Thoracic aorta endothelial cell (primary cell): ENCODE data around the gene MRPS9. TPM values are rescaled to one million over a fixed set of nuclear protein-coding genes. Genes with fewer than 3 reads are reported as not detected.

Source experiments
- total RNA-seq: library from RNA; depleted of rRNA; stranded (reverse); fragments of >200 nt; gene quantifications from 2 replicates; pipeline ENCODE4 v1.2.3, GENCODE V29; 2012

The MRPS9 gene
- total RNA-seq = 27.9 and 30.2 TPM in 2 replicates

DNA sequence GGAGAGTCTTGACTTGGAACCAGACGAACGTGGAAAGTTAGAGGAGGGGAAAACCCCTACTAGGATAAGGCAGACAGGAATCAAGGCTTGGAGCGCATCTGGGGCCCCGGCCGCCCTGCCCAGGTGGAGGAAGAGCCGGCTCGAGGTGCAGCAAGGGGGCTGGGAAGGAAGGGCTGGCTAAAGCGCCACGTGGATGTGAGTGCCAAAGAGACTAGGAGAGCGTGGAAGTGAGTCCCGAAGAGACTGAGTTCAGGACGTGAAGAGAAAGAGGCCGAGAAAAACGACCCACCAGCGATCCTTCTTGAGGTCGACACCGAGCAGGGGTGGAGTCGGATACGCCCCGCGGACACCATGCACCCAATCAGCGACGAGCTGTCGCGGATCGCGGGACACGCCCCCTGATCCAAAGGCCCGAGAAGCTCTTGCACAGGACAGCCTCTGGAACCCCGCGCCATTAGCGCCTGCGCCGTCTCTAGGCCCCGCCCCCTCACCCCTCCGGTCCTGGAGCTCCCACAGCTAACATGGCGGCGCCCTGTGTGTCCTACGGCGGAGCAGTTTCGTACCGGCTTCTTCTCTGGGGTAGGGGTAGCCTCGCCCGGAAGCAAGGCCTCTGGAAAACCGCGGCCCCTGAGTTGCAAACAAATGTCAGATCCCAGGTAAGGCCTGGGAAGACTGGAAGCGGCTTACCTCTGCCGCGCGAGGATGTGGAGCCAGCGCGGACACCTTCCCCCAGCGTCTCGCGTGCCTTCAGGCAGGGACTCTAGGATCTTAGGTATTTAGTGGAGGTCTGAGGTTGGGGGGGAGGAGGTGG is at the start of gene MRPS9:
Gene MRPS9, plus strand, starts transcription at position 498 of the 811 bp plus-strand sequence. Its CDS starts 24 bp downstream, at position 522.

Other genes with a start within 250 kb of the MRPS9 start
- not detected in 2 replicates for gene POU3F3, start 184.0 kb upstream of the MRPS9 start, total RNA-seq
- gene GPR45, start 203.7 kb downstream of the MRPS9 start, total RNA-seq = not detected in 2 replicates